ENCODE data around the gene ATXN1.

ATXN1 gene

GRCh38 chr6:16658348-16659034, 102.8 kb downstream of the ATXN1 start:
- H3K4me3 ChIP-seq (replicated peaks; ENCODE audit: low read depth, low read length) = no peak overlapping the region
- H3K36me3 ChIP-seq (ENCODE audit: control insufficient read depth, insufficient read depth, low read length) = no peaks in the 10 kb centered on the region; the same call in 1 of the 2 replicates
- TF ChIP-seq CTCF (IDR thresholded peaks at IDR 0.05; ENCODE audit: insufficient read depth, low read length, poor library complexity, severe bottlenecking) = no peak
- no peak for DNase-seq (ENCODE audit: extremely low read depth, insufficient read length)
- no peaks in the 10 kb centered on the region for H3K27me3 ChIP-seq (replicated peaks; ENCODE audit: control insufficient read depth, insufficient read depth, low read length)

- no peak overlapping the region for H3K4me3 ChIP-seq (replicated peaks; ENCODE audit: low read depth, low read length)
- DNase-seq (ENCODE audit: extremely low read depth, insufficient read length) = peak; percentile 31
- H3K36me3 ChIP-seq (ENCODE audit: control insufficient read depth, insufficient read depth, low read length) = no peaks in the 10 kb centered on the region; the same call in 1 of the 2 replicates
- H3K27me3 ChIP-seq (replicated peaks; ENCODE audit: control insufficient read depth, insufficient read depth, low read length) = no peaks in the 10 kb centered on the region
- TF ChIP-seq CTCF (IDR thresholded peaks at IDR 0.05; ENCODE audit: insufficient read depth, low read length, poor library complexity, severe bottlenecking) = no peak
Observed at GRCh38 chr6:16657768-16658167, 103.5 kb downstream of the ATXN1 start.

DNA sequence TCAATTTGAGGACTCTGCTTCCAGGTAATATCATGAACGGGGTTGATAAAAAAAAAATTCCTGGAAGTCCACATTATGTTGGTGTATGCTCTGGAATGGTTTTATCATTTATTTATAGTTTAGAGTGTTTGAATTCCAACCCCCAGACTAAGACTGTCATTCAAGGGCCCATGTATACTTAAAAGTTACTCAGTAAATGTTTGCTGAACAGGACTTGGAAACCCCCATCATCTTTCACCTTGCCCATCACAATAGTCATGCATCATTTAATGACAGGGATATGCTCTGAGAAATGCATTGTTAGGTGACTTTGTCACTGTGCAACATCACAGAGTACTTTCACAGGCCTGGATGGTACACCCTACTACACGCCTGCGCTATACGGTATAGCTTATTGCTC, 104.8 kb downstream of the ATXN1 start:
- TF ChIP-seq CTCF (IDR thresholded peaks at IDR 0.05; ENCODE audit: insufficient read depth, low read length, poor library complexity, severe bottlenecking) = no peak
- no peak overlapping the region for H3K4me3 ChIP-seq (replicated peaks; ENCODE audit: low read depth, low read length)
- no peak for DNase-seq (ENCODE audit: extremely low read depth, insufficient read length)
- H3K36me3 ChIP-seq (ENCODE audit: control insufficient read depth, insufficient read depth, low read length) = no peaks in the 10 kb centered on the region; the same call in 1 of the 2 replicates
- H3K27me3 ChIP-seq (replicated peaks; ENCODE audit: control insufficient read depth, insufficient read depth, low read length) = no peaks in the 10 kb centered on the region

- H3K27me3 ChIP-seq (replicated peaks; ENCODE audit: control insufficient read depth, insufficient read depth, low read length) = no peaks in the 10 kb centered on the region
- no peaks in the 10 kb centered on the region; the same call in 1 of the 2 replicates for H3K36me3 ChIP-seq (ENCODE audit: control insufficient read depth, insufficient read depth, low read length)
- H3K4me3 ChIP-seq (replicated peaks; ENCODE audit: low read depth, low read length) = no peak overlapping the region
- no peak for TF ChIP-seq CTCF (IDR thresholded peaks at IDR 0.05; ENCODE audit: insufficient read depth, low read length, poor library complexity, severe bottlenecking)
- peak; percentile 43 for DNase-seq (ENCODE audit: extremely low read depth, insufficient read length)
Observed at GRCh38 chr6:16654701-16655100, 106.6 kb downstream of the ATXN1 start.

GRCh38 chr6:16653226-16653625, 108.0 kb downstream of the ATXN1 start:
- no peak for DNase-seq (ENCODE audit: extremely low read depth, insufficient read length)
- Histone ChIP-seq H3K4me3 (replicated peaks; ENCODE audit: low read depth, low read length) (no peak overlapping the region), H3K27me3 (replicated peaks; ENCODE audit: control insufficient read depth, insufficient read depth, low read length) (no peaks in the 10 kb centered on the region), H3K36me3 (ENCODE audit: control insufficient read depth, insufficient read depth, low read length) (no peaks in the 10 kb centered on the region; the same call in 1 of the 2 replicates)
- no peak for TF ChIP-seq CTCF (IDR thresholded peaks at IDR 0.05; ENCODE audit: insufficient read depth, low read length, poor library complexity, severe bottlenecking)
